OCI-LY1 (cell line): ENCODE data around the gene GUCY1B1.

Experiments used
- CTCF ChIP-seq: fragments of 200-600 bp; sonication (generic), shearing (Covaris generic); IDR thresholded peaks from 2 replicates; pipeline ENCODE4 v1.5.1; 2017; ENCODE audit warnings: mild to moderate bottlenecking, antibody characterized with exemption, low read length, moderate library complexity, mixed read lengths
- EZH2 ChIP-seq: fragments of 200-600 bp; sonication (generic), shearing (Covaris generic); IDR thresholded peaks from 2 replicates; pipeline ENCODE4 v1.8.0; 2017; ENCODE audit warnings: borderline replicate concordance, mixed run types, mild to moderate bottlenecking, antibody characterized with exemption, low read length, moderate library complexity, mixed read lengths

- no peak for TF ChIP-seq CTCF
- TF ChIP-seq EZH2, result no peak
These were observed 10.3 kb downstream of the GUCY1B1 start for GRCh38 chr4:155769090-155769489.
